Naive thymus-derived CD4-positive, alpha-beta T cell (primary cell): ENCODE measurements around the gene SIAE. TPM values are rescaled to one million over a fixed set of nuclear protein-coding genes. Genes with fewer than 3 reads are reported as not detected.

ENCODE experiments used
- ATAC-seq: fragments of 150-1000 bp; cut with Tn5 transposase; 2 replicates; pipeline ENCODE4 v1.10.0; 2021; ENCODE audit warnings: mild to moderate bottlenecking, moderate library complexity
- CTCF ChIA-PET: fragments of 350-600 bp; sonication (Branson Sonifier 250); formaldehyde crosslinking; loops from one replicate; lab custom pipeline; 2021; ENCODE audit warnings: antibody characterized with exemption; lab: Charles Lee
- POLR2A ChIA-PET: fragments of 350-600 bp; sonication (Branson Sonifier 250); formaldehyde crosslinking; loops from one replicate; lab custom pipeline; 2021; ENCODE audit warnings: antibody characterized with exemption, inconsistent platforms; lab: Charles Lee
- DNase-seq, 9 donors: peaks; one replicate each; pipeline versions ENCODE4 v3.0.0 to v3.0.0-alpha.2; 2020 to 2022; ENCODE audit warnings: mixed read lengths in 1 of 9
- H3K27ac ChIP-seq: one replicate; pipeline ENCODE4 v1.7.0; 2013; ENCODE audit warnings: mild to moderate bottlenecking, low read depth, low read length, moderate library complexity
- H3K27me3 ChIP-seq, 2 donors: one replicate each; pipeline ENCODE4 v1.7.0; 2013; ENCODE audit warnings: low read length in 2 of 2, mild to moderate bottlenecking in 2 of 2, moderate library complexity in 2 of 2; ENCODE audit not compliant: control insufficient read depth in 2 of 2, insufficient read depth in 2 of 2
- H3K36me3 ChIP-seq, 3 experiments: 1 replicate in 2 of 3; 2 replicates in 1 of 3; pipeline ENCODE4 v1.7.0; 2013; ENCODE audit warnings: low read length in 3 of 3, mild to moderate bottlenecking in 3 of 3, moderate library complexity in 1 of 3; ENCODE audit not compliant: insufficient read depth in 3 of 3, control insufficient read depth in 2 of 3
- H3K4me1 ChIP-seq, 2 donors: one replicate each; pipeline ENCODE4 v1.7.0; 2013; ENCODE audit warnings: low read length in 2 of 2, mild to moderate bottlenecking in 2 of 2, moderate library complexity in 1 of 2; ENCODE audit not compliant: control insufficient read depth in 2 of 2, insufficient read depth in 2 of 2
- H3K4me3 ChIP-seq: 2 replicates; pipeline ENCODE4 v1.7.0; 2013; ENCODE audit warnings: mild to moderate bottlenecking, low read length
- H3K9me3 ChIP-seq, 3 experiments: 1 replicate in 2 of 3; 2 replicates in 1 of 3; pipeline ENCODE4 v1.7.0; 2013; ENCODE audit warnings: low read length in 3 of 3; ENCODE audit not compliant: control insufficient read depth in 2 of 3
- H3K27ac Mint-ChIP-seq, 9 donors: one replicate each; pipeline ENCODE4 v1.8.0; 2020 to 2022; ENCODE audit warnings: mixed read lengths in 9 of 9, mild to moderate bottlenecking in 8 of 9, moderate library complexity in 5 of 9, inconsistent platforms in 2 of 9
- H3K27me3 Mint-ChIP-seq, 5 donors: one replicate each; pipeline ENCODE4 v1.8.0; 2021 to 2022; ENCODE audit warnings: mixed read lengths in 5 of 5, mild to moderate bottlenecking in 1 of 5
- H3K36me3 Mint-ChIP-seq, 5 donors: one replicate each; pipeline ENCODE4 v1.8.0; 2020 to 2022; ENCODE audit warnings: mixed read lengths in 5 of 5, mild to moderate bottlenecking in 3 of 5, inconsistent platforms in 1 of 5
- H3K4me1 Mint-ChIP-seq, 7 donors: one replicate each; pipeline ENCODE4 v1.8.0; 2020 to 2022; ENCODE audit warnings: mixed read lengths in 7 of 7, mild to moderate bottlenecking in 3 of 7, inconsistent platforms in 1 of 7
- H3K4me3 Mint-ChIP-seq, 10 donors: one replicate each; pipeline ENCODE4 v1.8.0; 2020 to 2022; ENCODE audit warnings: mild to moderate bottlenecking in 10 of 10, mixed read lengths in 10 of 10, moderate library complexity in 6 of 10, inconsistent platforms in 2 of 10
- H3K9me3 Mint-ChIP-seq, 11 donors: one replicate each; pipeline ENCODE4 v1.8.0; 2020 to 2022; ENCODE audit warnings: mixed read lengths in 11 of 11, mild to moderate bottlenecking in 4 of 11, inconsistent platforms in 1 of 11, moderate library complexity in 1 of 11
- intact Hi-C, 2 donors: fragments of 100-400 bp; cut with micrococcal nuclease; formaldehyde crosslinking; loops; one replicate each; pipeline ENCODE4 v1.15.1; 2023
- polyA plus RNA-seq, 2 donors: library from polyadenylated mRNA; unstranded; fragments of 300-500 nt; fragmentation: Illumina TruSeq; gene quantifications; one replicate each; pipeline ENCODE4 v1.2.3, GENCODE V29; 2021
- total RNA-seq, 6 experiments: library from RNA in 5 of 6; stranded (reverse) in 5 of 6; gene quantifications; 1 replicate in 5 of 6; 2 replicates in 1 of 6; pipeline ENCODE4 v1.2.3 and lab custom pipeline; 2021 to 2026

SIAE gene
- total and polyA plus RNA-seq, 7 experiments from 2014 or later: 2.7 to 11.3 (median 8.5) TPM

- H3K27me3 Mint-ChIP-seq: peaks cover 29 to 71% (median 45%) of the 10 kb centered on the region in 5 donors
- intact Hi-C loops: no loop called here
- POLR2A ChIA-PET: interaction anchor here (1.0 kb wide), 1 partner anchor 11 kb away, joined by 3 read pairs; no protein-coding TSS in a partner anchor
Measured at GRCh38 chr11:124717421-124717785, 43.9 kb upstream of the SIAE start.

GRCh38 chr11:124716591-124716990 lies 43.1 kb upstream of the SIAE start:
- Histone ChIP-seq H3K27ac (no peak overlapping the region), H3K4me1 (peaks cover 10% of the 10 kb centered on the region in 2 donors), H3K36me3 (no peaks in the 10 kb centered on the region), H3K9me3 (no peaks in the 10 kb centered on the region), H3K27me3 (peaks cover 5 to 6% of the 10 kb centered on the region in 2 donors), H3K4me3 (no peak overlapping the region)
- intact Hi-C loops: no loop called here
- H3K27ac Mint-ChIP-seq: no peak overlapping the region
- DNase-seq (no peak), ATAC-seq (no peak)
- peaks cover 8 to 20% (median 10%) of the 10 kb centered on the region in 7 donors for H3K4me1 Mint-ChIP-seq
- POLR2A ChIA-PET: interaction anchor here (1.0 kb wide), 1 partner anchor 10 kb away, joined by 3 read pairs; no protein-coding TSS in a partner anchor
- peaks cover 29 to 65% (median 45%) of the 10 kb centered on the region in 5 donors for H3K27me3 Mint-ChIP-seq
- CTCF ChIA-PET: no interaction called here
- peaks cover 0 to 19% (median 5%) of the 10 kb centered on the region in 5 donors for H3K36me3 Mint-ChIP-seq
- peaks cover 0 to 3% (median 0%) of the 10 kb centered on the region in 11 donors for H3K9me3 Mint-ChIP-seq
- peak overlapping the region in 3 of 10 donors; percentile 10 to 85 (median 13) for H3K4me3 Mint-ChIP-seq

More at GRCh38 chr11:124717421-124717785, 43.9 kb upstream of the SIAE start:
- peaks cover 10 to 12% of the 10 kb centered on the region in 2 donors for H3K4me1 ChIP-seq
- H3K4me3 Mint-ChIP-seq: peak overlapping the region; percentile 63 to 94 (median 82)
- H3K27me3 ChIP-seq: peaks cover 5 to 6% of the 10 kb centered on the region in 2 donors
- peak overlapping the region; percentile 48 for H3K4me3 ChIP-seq
- no peaks in the 10 kb centered on the region for H3K9me3 Mint-ChIP-seq
- no peak for ATAC-seq
- H3K4me1 Mint-ChIP-seq: peaks cover 10 to 27% (median 15%) of the 10 kb centered on the region in 7 donors
- DNase-seq: no peak
- CTCF ChIA-PET: interaction anchor here (0.6 kb wide), 1 partner anchor 24 kb away, joined by 3 read pairs; no protein-coding TSS in a partner anchor
- peaks cover 0 to 17% (median 5%) of the 10 kb centered on the region in 5 donors for H3K36me3 Mint-ChIP-seq
- H3K36me3 ChIP-seq: no peaks in the 10 kb centered on the region
- H3K27ac ChIP-seq: no peak overlapping the region
- peak overlapping the region in 2 of 9 donors; percentile 14 to 43 for H3K27ac Mint-ChIP-seq
- no peaks in the 10 kb centered on the region for H3K9me3 ChIP-seq

DNA sequence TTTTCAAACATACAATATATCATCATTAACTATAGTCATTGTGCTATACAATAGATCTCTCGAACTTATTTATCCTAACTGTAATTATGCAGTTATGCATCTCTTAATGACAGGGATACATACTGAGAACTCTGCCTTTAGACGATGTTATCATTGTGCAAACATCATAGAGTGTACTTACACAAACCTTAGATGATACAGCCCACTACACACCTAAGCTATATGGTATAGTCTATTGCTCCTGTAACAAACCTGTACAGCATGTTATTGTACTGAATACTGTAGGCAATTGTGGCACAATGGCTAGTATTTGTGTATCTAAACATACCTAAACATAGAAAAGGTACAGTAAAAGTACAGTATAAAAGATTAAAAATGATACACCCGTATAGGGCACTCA lies 38.9 kb upstream of the SIAE start:
- H3K4me1 Mint-ChIP-seq: peaks cover 0 to 7% (median 2%) of the 10 kb centered on the region in 7 donors
- no peak for DNase-seq

GRCh38 chr11:124707829-124708228 lies 34.3 kb upstream of the SIAE start:
- ATAC-seq: no peak
- ChIA-PET POLR2A (no interaction called here), CTCF (no interaction called here)
- Mint-ChIP-seq H3K4me3 (no peak overlapping the region), H3K4me1 (no peaks in the 10 kb centered on the region), H3K27me3 (peaks cover 5 to 13% (median 9%) of the 10 kb centered on the region in 5 donors), H3K9me3 (peaks cover 0 to 18% (median 13%) of the 10 kb centered on the region in 11 donors), H3K27ac (no peak overlapping the region), H3K36me3 (peaks cover 2 to 21% (median 15%) of the 10 kb centered on the region in 5 donors)
- DNase-seq: no peak
- intact Hi-C loops: no loop called here
- Histone ChIP-seq H3K4me3 (no peak overlapping the region), H3K36me3 (no peaks in the 10 kb centered on the region), H3K27ac (no peak overlapping the region), H3K27me3 (no peaks in the 10 kb centered on the region), H3K4me1 (no peaks in the 10 kb centered on the region), H3K9me3 (peaks cover 0 to 5% (median 0%) of the 10 kb centered on the region in 3 experiments)

More for the DNA sequence above, 38.9 kb upstream of the SIAE start:
- peaks cover 23 to 39% (median 29%) of the 10 kb centered on the region in 5 donors for H3K27me3 Mint-ChIP-seq
- Histone ChIP-seq H3K9me3 (peaks cover 0 to 5% (median 0%) of the 10 kb centered on the region in 3 experiments), H3K4me3 (no peak overlapping the region), H3K36me3 (no peaks in the 10 kb centered on the region), H3K27me3 (peaks cover 5 to 6% of the 10 kb centered on the region in 2 donors), H3K27ac (no peak overlapping the region), H3K4me1 (peaks cover 0 to 2% of the 10 kb centered on the region in 2 donors)
- intact Hi-C loops: no loop called here
- H3K27ac Mint-ChIP-seq: no peak overlapping the region
- peaks cover 0 to 12% (median 8%) of the 10 kb centered on the region in 11 donors for H3K9me3 Mint-ChIP-seq
- ATAC-seq: no peak
- no peak overlapping the region for H3K4me3 Mint-ChIP-seq
- ChIA-PET CTCF (no interaction called here), POLR2A (no interaction called here)
- peaks cover 2 to 30% (median 12%) of the 10 kb centered on the region in 5 donors for H3K36me3 Mint-ChIP-seq

GRCh38 chr11:124700028-124700427 lies 26.5 kb upstream of the SIAE start:
- ATAC-seq (no peak), DNase-seq (no peak)
- no peak overlapping the region for H3K27ac ChIP-seq
- no peaks in the 10 kb centered on the region for H3K36me3 ChIP-seq
- Mint-ChIP-seq H3K9me3 (peaks cover 0 to 11% (median 7%) of the 10 kb centered on the region in 11 donors), H3K36me3 (peaks cover 0 to 14% (median 9%) of the 10 kb centered on the region in 5 donors), H3K27ac (no peak overlapping the region), H3K27me3 (peaks cover 5 to 28% (median 12%) of the 10 kb centered on the region in 5 donors), H3K4me3 (no peak overlapping the region), H3K4me1 (peaks cover 0 to 3% (median 0%) of the 10 kb centered on the region in 7 donors)
- intact Hi-C loops: no loop called here
- no peaks in the 10 kb centered on the region for H3K27me3 ChIP-seq
- H3K4me1 ChIP-seq: no peaks in the 10 kb centered on the region
- CTCF ChIA-PET: interaction anchor here (1.1 kb wide), 1 partner anchor 44 kb away, joined by 3 read pairs; no protein-coding TSS in a partner anchor
- POLR2A ChIA-PET: no interaction called here
- no peaks in the 10 kb centered on the region for H3K9me3 ChIP-seq
- H3K4me3 ChIP-seq: no peak overlapping the region

GRCh38 chr11:124699547-124699946 lies 26.0 kb upstream of the SIAE start:
- ATAC-seq: no peak
- Mint-ChIP-seq H3K27me3 (peaks cover 5 to 28% (median 12%) of the 10 kb centered on the region in 5 donors), H3K4me3 (no peak overlapping the region), H3K9me3 (peaks cover 0 to 11% (median 7%) of the 10 kb centered on the region in 11 donors), H3K4me1 (peaks cover 0 to 3% (median 0%) of the 10 kb centered on the region in 7 donors), H3K27ac (no peak overlapping the region), H3K36me3 (peaks cover 0 to 14% (median 9%) of the 10 kb centered on the region in 5 donors)
- H3K9me3 ChIP-seq: no peaks in the 10 kb centered on the region
- no peak for DNase-seq
- no peaks in the 10 kb centered on the region for H3K4me1 ChIP-seq
- H3K27ac ChIP-seq: no peak overlapping the region
- H3K36me3 ChIP-seq: no peaks in the 10 kb centered on the region
- intact Hi-C loops: no loop called here
- no peaks in the 10 kb centered on the region for H3K27me3 ChIP-seq
- CTCF ChIA-PET: interaction anchor here (1.1 kb wide), 1 partner anchor 45 kb away, joined by 3 read pairs; no protein-coding TSS in a partner anchor
- no peak overlapping the region for H3K4me3 ChIP-seq
- POLR2A ChIA-PET: no interaction called here
